GM20431 (cell line): ENCODE measurements around the gene ZMAT3.

ENCODE experiments used
- in situ Hi-C: fragments of 300-500 bp; cut with MseI, MboI; formaldehyde crosslinking; loops from one replicate; pipeline ENCODE4 v1.15.0; 2020; ENCODE audit warnings: low sequenced_read_pairs; ENCODE audit not compliant: unreplicated experiment

The ZMAT3 gene

DNA sequence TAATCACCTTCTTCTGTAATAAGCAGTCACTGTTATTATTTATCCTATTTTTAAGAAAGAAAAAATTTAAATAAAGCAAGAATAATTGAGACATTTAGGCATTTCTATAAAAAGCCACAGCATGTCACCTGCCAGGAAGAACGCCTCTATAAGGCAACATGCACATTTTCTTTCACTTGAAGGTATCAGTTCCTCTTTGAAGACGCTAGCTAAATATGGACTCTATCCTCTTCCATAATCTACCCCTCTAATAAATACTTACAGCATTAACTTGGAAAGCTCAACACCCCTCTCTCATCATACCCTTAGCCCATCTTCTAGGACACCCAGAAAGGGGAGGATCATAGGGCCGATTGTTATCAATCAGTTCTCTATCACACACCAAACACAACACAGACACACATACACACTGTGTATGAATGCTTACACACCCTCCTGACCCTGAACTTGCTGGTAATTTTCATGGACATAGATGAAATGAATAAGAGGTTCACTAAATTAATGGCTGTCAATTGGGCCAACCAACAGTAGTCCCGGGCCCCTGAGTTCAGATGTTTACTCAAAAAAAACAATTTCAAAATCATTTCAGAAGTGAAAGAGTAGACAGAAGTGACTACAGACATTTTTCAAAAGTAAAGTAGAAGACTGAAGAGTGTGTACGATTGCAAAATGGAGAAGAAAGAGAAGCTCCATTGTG, 102.5 kb downstream of the ZMAT3 start:
- in situ Hi-C loops = no loop called here
